Hepatocyte (in vitro differentiated cells): ENCODE data around the gene AHSG. TPM values are rescaled to one million over a fixed set of nuclear protein-coding genes. Genes with fewer than 3 reads are reported as not detected.

Source experiments
- DNase-seq: peaks from one replicate; pipeline ENCODE4 v3.0.0-alpha.2; 2016; ENCODE audit warnings: low spot score
- H2AFZ ChIP-seq: fragments of 200-600 bp; sonication (generic); 2 replicates; pipeline ENCODE4 v1.6.0; 2016; ENCODE audit warnings: antibody characterized with exemption, mild to moderate bottlenecking
- H3K27ac ChIP-seq: fragments of 200-600 bp; sonication (generic); 2 replicates; pipeline ENCODE4 v1.5.1; 2016; ENCODE audit warnings: mild to moderate bottlenecking
- H3K27me3 ChIP-seq: fragments of 200-600 bp; sonication (generic); 2 replicates; pipeline ENCODE4 v1.6.1; 2016
- H3K36me3 ChIP-seq: fragments of 200-600 bp; sonication (generic); replicated peaks from 2 replicates; pipeline ENCODE4 v1.5.1; 2016; ENCODE audit warnings: low read depth; ENCODE audit not compliant: insufficient read depth
- H3K4me1 ChIP-seq: fragments of 200-600 bp; sonication (generic); 2 replicates; pipeline ENCODE4 v1.5.1; 2016; ENCODE audit warnings: mild to moderate bottlenecking, moderate library complexity; ENCODE audit not compliant: insufficient read depth
- H3K4me2 ChIP-seq: fragments of 200-600 bp; sonication (generic); 2 replicates; pipeline ENCODE4 v1.6.0; 2016
- H3K4me3 ChIP-seq: fragments of 200-600 bp; sonication (generic); 2 replicates; pipeline ENCODE4 v1.5.1; 2016; ENCODE audit warnings: mild to moderate bottlenecking
- H3K79me2 ChIP-seq: fragments of 200-600 bp; sonication (generic); 2 replicates; pipeline ENCODE4 v1.6.0; 2017; ENCODE audit warnings: mild to moderate bottlenecking
- H3K9me2 ChIP-seq: fragments of 200-600 bp; sonication (generic); replicated peaks from 2 replicates; pipeline ENCODE4 v1.6.0; 2017; ENCODE audit warnings: mild to moderate bottlenecking; ENCODE audit not compliant: insufficient read depth
- H3K9me3 ChIP-seq: fragments of 200-600 bp; sonication (generic); 2 replicates; pipeline ENCODE4 v1.5.1; 2016; ENCODE audit warnings: low read depth, mild to moderate bottlenecking
- H4K20me1 ChIP-seq: fragments of 200-600 bp; sonication (generic); 2 replicates; pipeline ENCODE4 v1.6.0; 2016; ENCODE audit warnings: mild to moderate bottlenecking; ENCODE audit not compliant: insufficient read depth, poor library complexity, severe bottlenecking
- CTCF ChIP-seq: fragments of 200-600 bp; sonication (generic); IDR thresholded peaks from 2 replicates; pipeline ENCODE4 v1.5.1; 2016; ENCODE audit warnings: antibody characterized with exemption, mild to moderate bottlenecking; ENCODE audit not compliant: poor library complexity
- EZH2 ChIP-seq: fragments of 200-600 bp; sonication (generic); IDR thresholded peaks from 2 replicates; pipeline ENCODE4 v1.6.1; 2016; ENCODE audit warnings: antibody characterized with exemption, mild to moderate bottlenecking, borderline replicate concordance
- EZH2phosphoT487 ChIP-seq: fragments of 200-600 bp; sonication (generic); IDR thresholded peaks from one replicate; pipeline ENCODE4 v1.6.1; 2018; ENCODE audit warnings: antibody characterized with exemption, mild to moderate bottlenecking, low read depth, moderate library complexity; ENCODE audit not compliant: unreplicated experiment, severe bottlenecking
- WGBS: methylation state at CpG from one replicate; pipeline ENCODE4 v1.1.6; 2016; ENCODE audit warnings: low lambda C conversion rate; ENCODE audit errors: missing lambda C conversion rate; 5-methylcytosine and 5-hydroxymethylcytosine counted together
- polyA plus RNA-seq: library from polyadenylated mRNA; unstranded; fragments of >200 nt; fragmentation: Nextera tagmentation; extraction: Ambion mirVana; gene quantifications from 2 replicates; pipeline ENCODE4 v1.2.1, GENCODE V29; 2016
- total RNA-seq: library from RNA; depleted of rRNA; stranded (reverse); fragments of >200 nt; gene quantifications from 2 replicates; pipeline ENCODE4 v1.2.3, GENCODE V29; 2014

AHSG gene
- total and polyA plus RNA-seq, 2 experiments from 2014 or later, result 559 to 568 TPM

- no peaks in the 10 kb centered on the region for H3K4me1 ChIP-seq
- no peak overlapping the region for H3K4me3 ChIP-seq
- H3K4me2 ChIP-seq, result no peak overlapping the region
- H2AFZ ChIP-seq, result no peak overlapping the region
- 93% methylated on average over 7 of the region's 7 CpGs for WGBS
- no peaks in the 10 kb centered on the region for H3K9me2 ChIP-seq
- H3K79me2 ChIP-seq, result no peaks in the 10 kb centered on the region
- no peak for TF ChIP-seq EZH2phosphoT487
- no peak for TF ChIP-seq EZH2
- TF ChIP-seq CTCF, result no peak
- DNase-seq, result no peak
- no peaks in the 10 kb centered on the region for H3K27me3 ChIP-seq
- no peaks in the 10 kb centered on the region for H4K20me1 ChIP-seq
- H3K27ac ChIP-seq, result no peak overlapping the region
- no peaks in the 10 kb centered on the region for H3K36me3 ChIP-seq
- H3K9me3 ChIP-seq, result no peaks in the 10 kb centered on the region
These were observed 15.1 kb downstream of the AHSG start for GRCh38 chr3:186627852-186628414.

DNA sequence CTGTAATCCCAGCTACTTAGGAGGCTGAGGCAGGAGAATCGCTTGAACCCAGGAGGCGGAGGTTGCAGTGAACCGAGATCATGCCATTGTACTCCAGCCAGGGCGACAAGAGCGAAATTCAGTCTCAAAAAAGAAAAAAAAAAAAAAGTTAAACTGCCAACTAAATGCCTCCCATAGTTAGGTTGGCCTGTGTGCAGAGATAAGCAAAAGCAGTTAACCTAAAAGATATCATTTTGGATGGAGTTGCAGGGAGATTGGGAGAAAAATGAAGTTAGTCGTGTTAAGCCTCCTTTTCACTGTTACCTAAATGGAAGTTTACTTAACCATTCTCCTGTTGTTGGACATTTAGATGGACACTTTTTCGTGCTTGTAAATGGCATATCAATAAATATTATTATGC lies 15.9 kb downstream of the AHSG start:
- DNase-seq, result no peak
- Histone ChIP-seq H3K4me2 (no peak overlapping the region), H3K36me3 (no peaks in the 10 kb centered on the region), H3K4me1 (no peaks in the 10 kb centered on the region), H2AFZ (no peak overlapping the region), H3K27me3 (no peaks in the 10 kb centered on the region), H3K79me2 (no peaks in the 10 kb centered on the region), H3K9me2 (no peaks in the 10 kb centered on the region), H3K9me3 (no peaks in the 10 kb centered on the region), H3K27ac (no peak overlapping the region), H3K4me3 (no peak overlapping the region), H4K20me1 (no peaks in the 10 kb centered on the region)
- TF ChIP-seq EZH2 (no peak), CTCF (no peak), EZH2phosphoT487 (no peak)
- WGBS, result 87% methylated on average over 7 of the region's 7 CpGs

DNA sequence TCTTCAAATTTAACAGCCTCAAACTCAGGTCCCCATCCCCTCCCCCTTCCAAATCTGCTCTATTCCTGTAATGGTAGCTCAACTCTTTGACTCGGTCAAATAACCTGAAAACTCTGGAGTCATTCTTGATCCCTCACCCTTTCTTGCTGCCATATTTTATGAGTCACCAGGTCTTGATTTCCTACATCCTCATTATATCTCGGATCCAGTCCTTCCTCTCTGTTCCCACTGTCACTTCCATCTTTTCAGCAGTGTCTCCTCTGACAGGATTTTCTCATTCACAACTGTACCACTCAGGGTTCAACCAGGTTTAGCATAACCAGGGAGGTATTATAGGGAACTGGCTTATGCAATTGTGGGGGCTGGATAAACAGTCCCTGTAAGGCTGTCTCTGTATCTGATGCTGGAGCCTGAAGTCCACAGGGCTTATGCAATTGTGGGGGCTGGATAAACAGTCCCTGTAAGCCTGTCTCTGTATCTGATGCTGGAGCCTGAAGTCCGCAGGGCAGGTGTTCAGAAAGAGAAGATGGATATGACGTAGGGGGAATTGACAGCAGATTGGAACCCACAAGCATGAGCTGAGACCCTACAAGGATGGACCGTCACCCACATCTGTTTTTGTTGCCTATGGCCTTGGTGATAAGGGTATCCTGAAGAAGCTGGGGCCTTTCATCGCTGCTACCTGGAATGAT lies 18.2 kb downstream of the AHSG start:
- no peaks in the 10 kb centered on the region for H3K9me2 ChIP-seq
- H3K79me2 ChIP-seq, result no peaks in the 10 kb centered on the region
- no peaks in the 10 kb centered on the region for H4K20me1 ChIP-seq
- WGBS, result 57% methylated on average over 6 of the region's 6 CpGs
- no peaks in the 10 kb centered on the region for H3K4me1 ChIP-seq
- no peaks in the 10 kb centered on the region for H3K9me3 ChIP-seq
- DNase-seq, result no peak
- no peak overlapping the region for H3K4me3 ChIP-seq
- H3K27me3 ChIP-seq, result no peaks in the 10 kb centered on the region
- TF ChIP-seq CTCF, result no peak
- no peak for TF ChIP-seq EZH2phosphoT487
- TF ChIP-seq EZH2, result no peak
- no peak overlapping the region for H3K27ac ChIP-seq
- no peak overlapping the region for H3K4me2 ChIP-seq
- H2AFZ ChIP-seq, result no peak overlapping the region
- H3K36me3 ChIP-seq, result no peaks in the 10 kb centered on the region
